GM21526 (cell line): ENCODE measurements around the gene INHBB.
"Not testable (repeated sequence)": the region's sequence is repeated elsewhere in the genome, so short reads cannot be mapped to it uniquely, and the experiment has no call there.

Source experiments
- ATAC-seq: cut with Tn5 transposase; IDR thresholded peaks from one replicate; pipeline ENCODE4 v1.9.1; 2021; ENCODE audit warnings: moderate library complexity; ENCODE audit not compliant: unreplicated experiment, low FRiP score

Gene INHBB

DNA sequence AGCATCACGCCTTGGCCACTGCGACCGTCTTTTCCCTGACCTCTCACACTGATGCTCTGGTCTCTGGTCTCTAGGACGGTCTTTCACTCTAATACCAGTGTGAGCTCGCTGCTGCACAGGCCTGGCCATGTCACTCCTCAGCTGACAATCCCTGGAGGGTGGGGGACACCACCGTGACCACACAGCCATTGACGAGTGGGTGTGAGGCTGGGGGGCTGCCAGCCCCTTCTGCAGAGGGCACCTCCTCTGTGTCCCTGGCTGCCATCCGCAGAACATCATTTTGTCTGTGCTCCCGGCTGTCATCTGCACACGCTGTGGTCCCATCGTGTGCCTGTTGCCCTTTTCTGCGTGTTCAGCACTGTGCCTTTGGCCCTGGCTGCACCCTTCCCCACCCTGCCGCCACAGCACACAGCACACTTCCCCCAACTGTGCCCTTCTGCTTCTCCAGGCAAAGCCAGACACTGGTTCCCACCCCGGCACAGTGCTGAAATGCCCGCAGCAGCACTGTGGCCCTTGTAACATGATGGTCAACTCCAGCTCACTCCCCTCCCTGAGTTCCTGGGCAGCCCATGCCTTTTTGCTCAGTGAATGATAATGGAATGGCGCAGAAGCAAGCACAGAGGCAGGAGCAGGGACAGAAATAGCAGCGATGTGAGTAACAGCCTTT, 30.4 kb upstream of the INHBB start:
- no peak for ATAC-seq

DNA sequence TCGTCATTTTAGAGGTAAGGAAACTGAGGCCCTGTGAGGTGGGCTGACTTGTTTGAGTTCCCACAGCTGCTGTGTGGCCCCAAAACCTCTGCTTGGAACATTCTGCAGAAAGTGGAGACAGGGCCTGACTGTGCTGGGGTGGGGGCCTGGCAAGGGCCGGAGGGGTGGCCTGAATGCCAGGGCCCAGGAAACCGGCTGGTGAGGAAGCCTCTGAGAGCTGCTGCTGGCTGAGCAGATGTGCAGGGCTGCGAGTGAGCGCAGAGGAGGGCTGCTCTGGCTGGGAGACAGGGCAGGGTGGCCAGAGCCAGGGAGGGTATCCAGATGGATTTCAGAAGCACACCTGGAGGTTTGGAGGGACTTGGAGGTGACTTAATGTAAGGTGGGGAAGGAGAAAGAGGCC, 29.9 kb upstream of the INHBB start:
- ATAC-seq = no peak

DNA sequence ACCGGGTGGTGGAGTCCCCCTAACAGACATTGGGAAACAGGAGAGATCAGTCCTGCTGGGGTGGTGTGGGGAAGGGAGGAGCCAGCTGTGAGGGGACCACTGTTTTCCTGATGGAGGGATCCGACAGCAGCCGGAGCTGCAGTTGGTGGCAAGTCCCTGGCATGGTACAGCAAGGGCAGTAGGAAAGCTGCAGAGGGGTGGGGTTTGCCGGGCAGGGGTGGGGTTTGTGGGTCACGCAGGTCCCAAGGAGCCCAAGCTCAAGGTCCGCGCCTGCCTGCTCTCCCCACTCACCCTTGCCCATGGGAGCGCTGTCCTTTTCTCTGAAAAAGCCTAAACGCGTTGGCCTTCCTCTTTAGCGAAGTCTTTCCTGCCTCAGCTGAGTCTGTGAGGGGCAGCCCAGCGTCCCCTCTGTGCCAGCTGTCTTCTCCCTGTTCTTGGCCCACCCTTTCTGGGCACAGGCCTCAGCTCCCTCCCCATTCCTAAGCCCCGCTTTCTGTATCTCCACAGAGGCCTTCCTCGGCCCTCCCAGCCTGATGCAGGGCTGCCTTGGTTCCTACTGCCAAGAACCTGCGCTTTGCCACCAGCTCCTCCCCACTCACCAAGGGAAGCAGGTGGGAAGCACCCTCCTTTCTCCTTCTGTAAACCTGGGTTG, 29.3 kb upstream of the INHBB start:
- ATAC-seq = no peak

DNA sequence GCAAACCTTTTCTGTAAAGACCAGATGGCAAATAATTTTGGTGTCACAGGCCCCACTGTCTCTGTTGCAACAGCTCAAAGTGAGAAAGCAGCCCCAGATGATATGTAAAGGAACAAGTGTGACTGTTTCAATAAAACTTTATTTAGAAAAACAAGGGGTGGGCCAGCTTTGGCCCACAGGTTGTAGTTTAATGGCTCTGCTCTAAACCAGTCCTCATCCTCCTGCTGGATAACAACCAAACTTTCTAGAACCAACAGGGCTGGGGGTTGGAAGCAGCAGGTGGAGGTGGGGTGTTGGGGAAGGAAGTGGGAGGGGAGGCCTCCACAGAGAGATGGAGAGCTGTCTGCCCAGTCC, 28.8 kb upstream of the INHBB start:
- ATAC-seq = no peak

DNA sequence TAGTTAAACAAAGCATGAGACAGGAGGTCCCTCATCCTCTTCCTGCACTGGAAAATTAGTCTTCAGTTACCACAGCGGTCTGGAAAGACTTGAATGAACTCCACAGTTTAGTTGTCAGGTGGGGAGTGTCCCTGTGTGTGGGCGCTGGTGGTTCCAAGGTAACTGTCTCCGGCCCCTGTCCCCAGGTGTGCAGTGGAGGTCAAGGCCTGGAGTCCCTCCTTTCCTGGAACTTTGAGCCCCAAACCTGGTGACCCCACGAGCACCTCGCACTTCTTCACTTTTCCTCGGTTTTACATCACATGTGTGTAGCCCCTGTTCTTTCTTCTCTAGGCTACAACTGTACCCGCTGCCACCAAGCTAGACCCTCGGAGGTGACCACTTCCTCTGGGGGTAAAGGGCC, 28.0 kb upstream of the INHBB start:
- ATAC-seq = no peak

DNA sequence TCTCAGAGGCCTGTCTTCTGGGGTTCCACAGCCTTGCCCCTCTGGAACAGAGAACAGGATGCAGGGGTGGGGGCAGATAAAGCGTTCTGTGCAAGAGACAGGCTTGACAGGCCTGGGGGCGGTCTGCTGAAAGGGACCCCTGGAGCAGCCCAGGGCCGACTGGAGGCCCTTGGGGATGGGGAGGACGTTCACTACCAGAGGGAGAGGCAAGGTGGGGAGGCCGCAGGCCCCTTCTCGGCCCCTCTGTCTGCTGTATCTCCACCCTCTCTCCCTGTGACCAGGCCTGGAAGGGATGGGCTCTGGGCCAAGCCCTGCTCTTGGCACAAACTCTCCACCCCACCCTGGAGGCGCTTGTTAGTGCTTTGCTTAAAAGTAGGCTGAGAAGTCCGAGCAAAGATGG, 27.3 kb upstream of the INHBB start:
- no peak for ATAC-seq

DNA sequence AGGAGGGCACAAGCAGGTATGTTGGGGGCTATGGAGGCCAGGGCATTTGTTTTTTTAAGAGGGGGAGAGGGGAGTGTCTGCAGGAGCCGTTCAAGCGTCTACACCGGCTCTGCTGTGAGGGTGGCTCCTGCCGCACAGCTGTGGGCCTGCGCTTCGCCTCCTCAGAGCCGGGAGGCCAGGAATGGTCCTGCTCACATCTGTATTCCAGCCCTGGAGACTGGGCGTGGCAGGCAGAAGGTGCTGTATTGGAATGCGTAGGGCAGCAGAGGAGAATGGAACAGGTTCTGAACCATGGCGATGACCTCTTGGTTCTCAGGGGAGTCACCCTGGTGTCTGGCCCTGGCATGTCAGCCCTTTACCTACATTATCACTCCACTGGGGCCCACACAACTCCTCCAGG, 26.8 kb upstream of the INHBB start:
- ATAC-seq = no peak

DNA sequence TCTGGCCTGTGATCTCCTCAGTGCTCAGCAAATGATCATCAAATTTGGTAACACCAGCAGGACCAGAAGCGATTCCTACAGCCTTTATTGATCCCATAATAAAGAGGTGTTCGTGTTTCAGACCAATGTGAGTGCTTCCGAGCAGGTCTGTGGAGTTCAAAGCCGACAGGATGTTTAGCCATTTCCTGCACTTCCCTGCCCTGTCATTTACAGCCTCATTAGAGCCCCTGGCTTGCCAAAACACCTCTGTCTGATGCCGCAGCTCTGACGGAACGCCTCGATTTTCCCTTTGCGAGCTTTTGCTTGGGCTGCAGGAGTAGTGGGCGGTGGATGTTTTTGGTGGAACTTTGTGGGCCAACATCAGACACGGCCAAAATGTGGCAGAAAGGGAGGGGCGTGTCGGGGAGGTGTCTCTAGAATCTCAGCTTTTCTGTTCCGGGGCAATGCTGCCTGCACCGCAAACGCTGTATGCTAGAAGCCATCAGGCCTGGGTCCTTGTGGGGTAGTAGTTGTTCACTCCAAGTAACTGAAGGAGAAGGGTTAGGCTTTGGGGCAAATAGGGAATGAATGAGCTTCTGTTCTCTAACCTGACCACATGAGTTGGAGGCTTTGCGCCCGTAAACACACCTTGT, 26.1 kb upstream of the INHBB start:
- no peak for ATAC-seq

DNA sequence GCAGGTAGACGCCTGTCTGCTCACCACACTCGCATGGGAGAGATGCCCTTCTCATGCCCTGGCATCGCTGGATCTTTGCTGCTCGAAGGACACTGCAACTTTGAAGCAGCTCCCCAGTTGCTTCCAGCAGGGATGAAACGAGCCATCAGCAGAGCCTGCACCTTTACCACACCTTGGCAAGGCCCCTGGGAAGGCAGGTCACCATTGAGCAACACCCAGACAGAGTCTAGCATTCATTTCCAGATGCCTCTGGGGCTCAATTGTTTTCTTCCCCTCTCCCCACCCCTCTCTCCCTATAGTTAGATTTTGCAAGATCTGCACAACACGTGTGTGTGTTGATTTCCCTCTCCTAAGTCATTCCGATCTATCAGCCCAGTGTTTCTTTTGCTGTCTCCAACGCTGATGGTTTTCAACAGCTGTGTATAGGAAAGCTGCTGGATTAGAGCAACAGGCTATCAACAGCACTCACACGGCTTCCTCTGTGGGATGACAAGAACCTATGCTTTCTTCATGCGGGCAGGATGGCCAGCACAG, 25.6 kb upstream of the INHBB start:
- no peak for ATAC-seq

DNA sequence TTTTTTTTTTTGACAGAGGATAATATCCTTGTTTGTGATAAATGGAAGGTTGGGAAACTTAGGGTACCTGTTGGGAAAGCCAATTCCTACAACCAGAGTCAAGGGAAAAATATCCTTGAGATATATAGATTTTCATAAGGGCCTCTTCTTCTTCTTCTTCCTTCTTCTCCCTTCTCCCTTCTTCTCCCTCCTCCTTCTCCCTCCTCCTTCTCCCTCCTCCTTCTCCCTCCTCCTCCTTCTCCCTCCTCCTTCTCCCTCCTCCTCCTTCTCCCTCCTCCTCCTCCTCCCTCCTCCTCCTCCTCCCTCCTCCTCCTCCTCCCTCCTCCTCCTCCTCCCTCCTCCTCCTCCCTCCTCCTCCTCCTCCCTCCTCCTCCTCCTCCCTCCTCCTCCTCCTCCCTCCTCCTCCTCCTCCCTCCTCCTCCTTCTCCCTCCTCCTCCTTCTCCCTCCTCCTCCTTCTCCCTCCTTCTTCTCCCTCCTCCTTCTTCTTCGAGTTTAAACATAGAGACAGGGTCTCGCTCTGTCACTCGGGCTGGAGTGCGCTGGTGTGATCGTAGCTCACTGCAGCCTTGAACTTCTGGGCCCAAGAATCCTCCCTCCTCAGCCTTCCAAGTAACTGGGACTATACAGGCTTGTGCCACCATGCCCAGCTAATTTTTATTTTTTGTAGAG, 24.9 kb upstream of the INHBB start:
- ATAC-seq = not testable (repeated sequence)

DNA sequence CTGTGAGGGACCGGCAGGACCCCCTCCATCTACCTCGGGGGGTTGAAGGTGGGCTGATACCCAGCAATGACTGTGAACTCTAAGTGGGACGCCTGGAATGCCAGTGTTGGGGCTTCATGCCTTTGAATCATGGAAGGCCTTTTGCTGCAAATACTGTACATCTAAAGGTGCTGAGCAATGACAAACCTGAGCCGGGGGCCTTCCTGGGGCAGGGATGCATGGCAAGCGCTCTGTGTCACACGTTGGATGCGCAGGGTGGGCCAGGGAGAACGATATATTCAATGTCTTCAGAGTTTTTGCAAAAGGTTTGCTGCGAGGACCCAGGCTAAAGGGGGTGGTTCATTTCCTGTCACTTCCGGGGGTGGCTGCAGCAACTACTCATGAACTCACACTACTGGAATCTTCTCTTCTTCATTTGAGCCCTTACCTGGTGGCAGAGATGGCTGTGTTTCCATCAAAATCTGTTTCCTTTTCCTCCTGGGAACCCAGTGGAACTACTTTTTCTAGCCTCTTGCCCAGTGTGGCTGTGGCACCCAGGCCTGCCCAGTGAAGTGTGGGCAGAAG, 24.1 kb upstream of the INHBB start:
- no peak for ATAC-seq

DNA sequence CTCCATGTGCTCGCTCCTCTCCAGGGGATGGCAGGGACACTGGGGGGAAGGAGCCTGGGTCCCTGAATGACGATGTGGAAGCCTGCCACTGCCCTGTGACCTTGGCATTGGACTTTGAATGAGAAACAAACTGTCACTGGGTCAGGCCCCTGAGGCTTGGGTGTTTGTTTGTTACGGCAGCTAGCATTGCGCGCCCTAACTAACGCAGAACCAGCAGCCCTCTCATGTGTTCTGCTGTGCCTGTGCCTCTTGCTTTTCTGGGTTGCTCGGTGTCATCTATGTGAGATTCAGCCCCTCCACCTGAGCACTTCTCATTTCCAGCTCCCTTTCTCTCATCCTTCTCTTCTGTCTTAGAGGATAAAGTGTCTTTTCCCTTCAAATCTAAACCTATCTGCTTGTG, 23.6 kb upstream of the INHBB start:
- no peak for ATAC-seq

DNA sequence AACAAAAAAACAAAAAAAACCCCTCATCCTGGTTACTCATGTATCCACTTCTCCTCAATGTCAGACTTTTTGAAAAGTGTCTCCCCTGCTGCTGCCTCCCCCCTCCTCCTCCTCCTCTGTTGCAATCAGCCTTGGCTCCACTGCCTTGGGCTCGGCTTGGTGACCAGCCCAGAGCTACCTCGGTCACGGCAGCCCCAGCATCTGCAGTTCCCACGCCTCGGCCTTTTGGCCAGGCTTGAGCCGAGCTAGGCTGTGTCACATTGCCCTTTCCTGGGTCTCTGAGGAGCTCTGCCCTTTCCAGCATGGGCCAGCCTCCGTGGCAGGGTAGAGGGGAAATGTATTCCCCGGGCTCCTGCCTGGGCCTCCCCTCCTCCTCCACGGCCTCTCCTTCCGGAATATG, 22.7 kb upstream of the INHBB start:
- ATAC-seq = no peak

DNA sequence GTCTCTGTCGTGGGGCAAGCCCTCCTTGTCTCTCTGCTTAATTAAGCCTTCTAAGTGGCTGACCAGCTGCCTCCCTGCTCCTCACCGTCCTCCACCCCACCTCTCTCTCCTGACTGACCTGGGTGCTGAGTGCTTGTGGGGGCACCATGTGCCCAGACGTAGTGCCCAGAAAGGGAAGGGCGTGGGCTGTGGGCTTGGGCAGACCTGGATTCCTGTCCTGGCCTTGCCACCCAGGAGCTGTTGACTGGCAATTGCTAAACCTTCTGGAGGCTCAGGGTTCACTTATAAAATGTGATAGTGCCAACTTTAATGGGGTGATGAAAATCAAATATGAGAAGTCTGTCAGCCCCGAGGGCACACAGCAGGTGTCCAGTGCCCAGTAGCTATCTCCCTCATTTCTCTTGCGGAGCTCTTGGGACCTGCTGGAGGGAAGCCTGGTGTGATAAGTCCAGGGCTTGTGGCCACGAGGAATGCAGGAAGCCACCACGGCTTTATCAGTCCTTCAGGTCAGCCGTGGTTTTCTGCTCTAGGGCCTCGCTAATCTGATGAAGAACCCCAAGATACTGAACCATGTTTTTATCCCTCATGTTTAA, 22.0 kb upstream of the INHBB start:
- no peak for ATAC-seq

DNA sequence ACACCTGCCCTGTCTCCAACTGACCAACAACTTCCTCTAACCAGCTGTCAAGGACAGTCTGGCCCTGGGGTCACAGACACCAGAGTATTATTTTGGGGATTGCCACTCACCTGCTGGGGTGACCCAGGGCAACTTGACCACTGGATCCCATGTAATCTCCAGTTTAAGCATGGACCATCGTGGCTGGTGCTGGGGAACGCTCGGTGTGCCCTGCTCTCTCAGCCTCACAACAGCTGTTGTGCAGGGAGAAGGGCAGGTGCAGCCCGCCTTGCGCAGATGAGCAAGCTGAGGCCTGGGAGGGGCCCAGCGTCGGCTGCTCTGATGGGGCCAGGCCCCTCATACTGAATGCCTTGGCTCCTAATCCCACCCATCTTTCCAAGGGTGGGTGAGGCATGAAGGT, 21.0 kb upstream of the INHBB start:
- ATAC-seq = no peak

DNA sequence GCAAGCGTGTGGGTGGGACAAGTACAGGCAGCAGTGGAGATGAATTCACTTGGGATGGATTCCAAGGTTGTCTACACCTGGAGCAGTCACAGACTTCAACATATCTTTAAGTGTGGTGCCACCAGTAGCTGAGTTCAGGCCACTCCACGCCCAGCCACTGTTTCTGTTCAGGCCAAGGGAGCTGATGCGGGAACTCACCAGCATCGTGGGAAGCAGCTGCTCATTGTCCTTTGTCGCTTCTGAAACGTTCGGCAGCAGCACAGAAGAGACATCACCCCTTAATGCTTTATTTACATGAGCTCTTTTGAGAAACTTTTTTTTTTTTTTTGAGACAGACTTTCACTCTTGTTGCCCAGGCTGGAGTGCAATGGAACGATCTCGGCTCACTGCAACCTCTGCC, 19.9 kb upstream of the INHBB start:
- ATAC-seq = no peak

DNA sequence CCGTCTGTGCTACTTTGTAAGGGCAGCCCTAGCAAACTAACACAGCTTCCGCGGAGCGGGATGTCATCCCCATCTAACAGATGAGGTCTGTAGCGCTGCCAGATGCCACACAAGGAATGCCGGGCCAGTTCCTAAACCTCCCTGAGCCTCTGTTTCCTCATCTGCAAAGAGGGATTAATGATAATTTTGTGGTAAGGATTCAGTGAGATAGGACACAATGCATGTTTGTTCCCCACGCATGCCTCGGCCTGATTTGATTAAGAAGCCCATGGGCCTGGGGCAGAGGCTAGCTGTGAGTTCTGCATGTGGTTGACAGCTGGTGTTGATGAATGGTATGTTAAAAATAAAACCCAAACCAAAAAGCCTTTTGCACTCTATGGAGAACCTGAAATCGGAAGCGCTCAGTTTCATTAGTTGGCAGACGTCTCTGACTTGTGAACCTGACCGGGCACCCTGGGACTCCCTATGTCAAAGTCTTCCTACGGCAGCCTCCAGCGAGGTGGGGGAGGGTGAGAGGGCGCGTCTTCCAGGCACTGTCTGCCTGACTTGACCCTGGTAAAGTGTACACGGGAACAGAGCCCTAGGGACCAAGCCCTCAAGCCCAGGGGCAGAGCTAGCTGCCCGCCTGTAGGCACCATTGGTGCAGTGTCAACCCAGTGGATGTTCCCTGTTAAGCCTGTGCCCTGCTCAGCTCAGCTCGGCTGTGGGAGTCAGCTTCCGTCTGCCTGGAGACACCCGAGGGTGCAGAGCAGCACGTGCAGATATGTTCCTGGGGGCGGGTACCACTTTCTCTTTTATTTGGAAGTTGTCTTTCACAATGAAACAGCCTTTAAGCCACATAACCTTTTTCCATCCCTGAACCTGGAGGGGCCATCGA, 14.8 kb upstream of the INHBB start:
- ATAC-seq = no peak

DNA sequence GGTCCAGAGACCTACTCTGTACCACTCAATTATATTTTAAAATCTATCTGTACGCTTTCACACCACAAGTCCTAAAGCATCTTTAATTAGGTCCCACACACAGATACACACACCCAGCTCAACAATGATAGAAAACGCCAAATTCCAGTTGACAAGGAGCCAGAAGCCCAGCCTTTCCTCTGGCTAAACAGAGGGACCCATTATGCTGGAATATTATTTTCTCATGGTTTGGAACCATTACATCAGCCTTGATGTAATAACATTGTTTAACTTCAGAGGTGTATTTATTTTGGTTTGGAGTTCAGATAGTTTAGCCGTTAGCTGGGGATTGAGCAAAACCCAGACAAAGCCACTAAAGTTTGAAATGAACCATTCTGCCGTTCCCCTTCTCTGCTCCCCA, 14.0 kb upstream of the INHBB start:
- no peak for ATAC-seq

DNA sequence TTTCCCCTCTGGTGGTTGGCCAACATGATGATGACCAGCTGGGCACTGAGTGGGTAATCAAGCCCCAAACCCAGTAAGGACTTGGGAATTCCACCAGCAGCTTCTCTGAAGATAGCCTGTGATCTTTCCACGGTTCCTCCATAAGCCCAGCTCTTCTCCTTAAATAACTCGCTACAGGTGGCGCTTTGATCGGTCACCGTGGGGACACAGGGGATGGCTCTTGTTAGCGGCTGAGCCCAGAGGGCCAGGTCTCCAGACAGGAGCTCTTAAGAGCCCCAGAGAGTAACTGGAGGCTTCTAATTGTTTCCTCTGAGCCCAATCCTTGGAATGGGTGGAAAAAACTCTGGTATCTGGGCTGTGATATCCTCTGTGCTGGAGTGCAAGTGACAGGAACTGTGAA, 13.6 kb upstream of the INHBB start:
- ATAC-seq = no peak

DNA sequence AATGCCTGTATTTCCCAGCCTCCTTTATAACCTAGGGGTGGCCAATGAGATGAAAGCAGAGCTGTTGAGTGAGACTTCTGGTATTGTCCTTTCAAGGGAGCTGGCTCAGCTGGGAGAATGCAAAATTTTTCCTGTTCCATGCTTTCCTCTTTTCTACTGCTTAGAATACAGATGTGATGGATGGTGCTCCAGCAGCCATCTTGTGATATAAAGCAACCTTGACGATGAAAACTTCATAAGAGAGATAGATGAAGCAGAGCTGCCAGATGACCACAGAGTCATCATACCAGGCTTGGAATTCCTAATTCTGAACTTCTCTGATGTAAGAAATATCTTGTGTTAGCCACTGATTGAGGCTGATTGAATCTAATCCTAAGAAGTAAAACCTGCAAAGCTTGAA, 11.9 kb upstream of the INHBB start:
- ATAC-seq = no peak
